Sigmoid colon (tissue), 7 donors: ENCODE data around the gene MRPL2. TPM values are rescaled to one million over a fixed set of nuclear protein-coding genes. Genes with fewer than 3 reads are reported as not detected.

Experiments
- DNase-seq: peaks from one replicate; pipeline ENCODE4 v3.0.0-alpha.2; 2019
- H3K27ac ChIP-seq, 4 donors: fragments of 200-600 bp; sonication (generic); one replicate each; pipeline ENCODE4 v1.5.1; 2016 to 2019; ENCODE audit warnings: mild to moderate bottlenecking in 1 of 4
- H3K27me3 ChIP-seq, 3 donors: fragments of 200-600 bp; sonication (generic); one replicate each; pipeline ENCODE4 v1.5.1; 2019; ENCODE audit warnings: mild to moderate bottlenecking in 1 of 3
- H3K36me3 ChIP-seq, 4 donors: fragments of 200-600 bp; sonication (generic); one replicate each; pipeline ENCODE4 v1.5.1; 2016 to 2019
- H3K4me1 ChIP-seq, 4 donors: fragments of 200-600 bp; sonication (generic); one replicate each; pipeline ENCODE4 v1.5.1; 2017 to 2019
- H3K4me3 ChIP-seq, 4 donors: fragments of 200-600 bp; sonication (generic); one replicate each; pipeline ENCODE4 v1.5.1; 2017 to 2019; ENCODE audit warnings: mild to moderate bottlenecking in 2 of 4, moderate library complexity in 1 of 4
- H3K9me3 ChIP-seq, 4 donors: fragments of 200-600 bp in 3 of 4; sonication (generic) in 3 of 4; one replicate each; pipeline versions ENCODE4 v1.5.1 to v1.6.1; 2013 to 2019
- EP300 ChIP-seq, 4 donors: sonication (generic); formaldehyde crosslinking; IDR thresholded peaks; one replicate each; pipeline ENCODE4 v1.6.1; 2017; ENCODE audit warnings: antibody characterized with exemption in 4 of 4
- POLR2A ChIP-seq, 2 donors: fragments of 450-650 bp; IDR thresholded peaks; one replicate each; pipeline ENCODE4 v1.6.1; 2016; ENCODE audit warnings: antibody characterized with exemption in 2 of 2, mild to moderate bottlenecking in 2 of 2, moderate library complexity in 2 of 2
- POLR2AphosphoS5 ChIP-seq, 4 donors: sonication (generic); formaldehyde crosslinking; IDR thresholded peaks; one replicate each; pipeline ENCODE4 v1.6.1; 2017; ENCODE audit warnings: antibody characterized with exemption in 4 of 4
- WGBS, 2 donors: extraction: QIAGEN DNeasy Blood & Tissue Kit; methylation state at CpG; one replicate each; pipeline ENCODE4 v1.1.7; 2013; 5-methylcytosine and 5-hydroxymethylcytosine counted together
- intact Hi-C: fragments of 100-400 bp; cut with DNase I; formaldehyde crosslinking; loops from one replicate; pipeline ENCODE4 v1.15.1; 2023
- polyA plus RNA-seq, 3 donors: library from polyadenylated mRNA; stranded (reverse); fragments of 200-250 nt; gene quantifications; one replicate each; pipeline ENCODE4 v1.2.3, GENCODE V29; 2013
- total RNA-seq, 4 donors: library from RNA; depleted of rRNA; stranded (reverse); fragments of >200 nt; gene quantifications; one replicate each; pipeline ENCODE4 v1.1.0, GENCODE V29; 2016
- TF ChIP-seq, protein P1 (sequence below), 4 experiments: fragments of 450-650 bp in 3 of 4; fragments of 200-600 bp in 1 of 4; IDR thresholded peaks; one replicate each; pipeline ENCODE4 v1.5.1; 2016 to 2019; ENCODE audit warnings: antibody characterized with exemption in 4 of 4, mild to moderate bottlenecking in 3 of 4, moderate library complexity in 2 of 4
- donor health status: healthy with polysubstance abuse.
- donor health status: Bipolar disorder and iron deficiency.
- donor health status: healthy.

Gene MRPL2
- total and polyA plus RNA-seq, 7 donors: 14.1 to 70.2 (median 25.7) TPM

DNA sequence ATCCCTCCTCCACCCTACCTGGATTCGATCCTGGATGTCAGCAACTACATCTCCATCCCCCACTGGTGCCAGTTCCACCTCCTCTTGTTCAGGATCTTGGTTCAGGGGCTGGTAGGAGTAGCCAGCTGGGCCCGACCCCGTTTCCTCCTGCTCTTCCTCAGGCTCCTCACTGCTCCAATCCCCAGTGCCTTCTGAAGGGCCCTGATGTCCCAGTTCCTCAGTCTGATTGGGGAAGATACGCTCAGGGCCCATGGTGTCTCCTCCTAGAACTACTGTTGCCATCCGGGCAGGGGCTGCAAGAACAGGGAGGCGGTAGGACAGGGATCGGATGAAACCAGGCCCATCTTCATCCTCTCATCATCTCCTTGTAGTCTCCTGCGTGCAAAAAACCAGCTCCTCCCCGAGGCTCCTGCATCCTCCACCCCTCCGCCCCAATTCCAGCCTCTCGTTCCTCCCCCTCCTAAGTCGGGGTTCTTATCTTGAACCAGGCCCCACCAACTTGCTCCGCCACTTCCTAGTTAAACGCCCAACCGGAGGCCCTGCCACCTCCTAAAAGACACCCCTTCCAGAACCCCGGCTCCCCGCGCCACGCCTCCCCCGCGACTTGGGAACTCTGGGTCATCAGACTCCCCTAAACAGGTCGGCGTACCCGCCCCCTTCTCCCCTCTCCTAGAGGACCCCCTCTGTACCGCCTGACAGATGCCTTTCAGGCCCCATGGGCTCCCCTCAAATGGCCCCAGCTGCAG lies 46.0 kb downstream of the MRPL2 start:
- Histone ChIP-seq H3K9me3 (no peaks in the 10 kb centered on the region), H3K4me3 (peak overlapping the region; percentile 55 to 88 (median 85)), H3K36me3 (peaks cover 27 to 55% (median 40%) of the 10 kb centered on the region in 4 donors), H3K27me3 (no peaks in the 10 kb centered on the region), H3K4me1 (peaks cover 0 to 53% (median 42%) of the 10 kb centered on the region in 4 donors), H3K27ac (peak overlapping the region; percentile 83 to 86 (median 84))
- intact Hi-C loops: loop anchor here (2.0 to 5.0 kb wide), 4 partner anchors 28 to 130 kb away; partner anchors contain the start of gene PPP2R5D
- no peak for DNase-seq
- TF ChIP-seq POLR2AphosphoS5 (IDR thresholded peaks at IDR 0.05) (no peak), POLR2A (IDR thresholded peaks at IDR 0.05) (no peak), EP300 (IDR thresholded peaks at IDR 0.05) (no peak)
- TF ChIP-seq, protein P1, sequence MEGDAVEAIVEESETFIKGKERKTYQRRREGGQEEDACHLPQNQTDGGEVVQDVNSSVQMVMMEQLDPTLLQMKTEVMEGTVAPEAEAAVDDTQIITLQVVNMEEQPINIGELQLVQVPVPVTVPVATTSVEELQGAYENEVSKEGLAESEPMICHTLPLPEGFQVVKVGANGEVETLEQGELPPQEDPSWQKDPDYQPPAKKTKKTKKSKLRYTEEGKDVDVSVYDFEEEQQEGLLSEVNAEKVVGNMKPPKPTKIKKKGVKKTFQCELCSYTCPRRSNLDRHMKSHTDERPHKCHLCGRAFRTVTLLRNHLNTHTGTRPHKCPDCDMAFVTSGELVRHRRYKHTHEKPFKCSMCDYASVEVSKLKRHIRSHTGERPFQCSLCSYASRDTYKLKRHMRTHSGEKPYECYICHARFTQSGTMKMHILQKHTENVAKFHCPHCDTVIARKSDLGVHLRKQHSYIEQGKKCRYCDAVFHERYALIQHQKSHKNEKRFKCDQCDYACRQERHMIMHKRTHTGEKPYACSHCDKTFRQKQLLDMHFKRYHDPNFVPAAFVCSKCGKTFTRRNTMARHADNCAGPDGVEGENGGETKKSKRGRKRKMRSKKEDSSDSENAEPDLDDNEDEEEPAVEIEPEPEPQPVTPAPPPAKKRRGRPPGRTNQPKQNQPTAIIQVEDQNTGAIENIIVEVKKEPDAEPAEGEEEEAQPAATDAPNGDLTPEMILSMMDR (IDR thresholded peaks at IDR 0.05): no peak
- 2 to 3% methylated on average over 25 of the region's 25 CpGs for WGBS, 2 donors

DNA sequence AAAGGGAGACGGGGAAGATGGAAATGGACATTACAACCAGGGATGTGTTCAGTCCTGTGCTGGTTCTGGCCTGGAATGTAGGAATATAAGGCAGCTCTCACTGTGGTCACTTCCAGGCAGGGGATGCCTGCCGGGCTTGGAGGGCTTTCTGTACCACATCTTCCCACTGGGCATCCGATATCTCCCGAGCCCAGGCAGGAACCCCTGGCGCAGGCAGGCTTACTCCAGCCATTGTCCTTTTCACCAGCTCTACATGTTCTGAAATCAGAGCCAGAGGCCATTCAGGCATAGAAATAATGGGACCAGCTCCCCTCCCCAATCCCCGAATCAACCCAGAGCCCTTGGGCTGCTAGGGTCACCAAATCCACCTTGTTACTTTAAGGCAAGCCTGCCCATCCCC lies 46.9 kb downstream of the MRPL2 start:
- no peak for DNase-seq
- Histone ChIP-seq H3K4me3 (no peak overlapping the region), H3K9me3 (no peaks in the 10 kb centered on the region), H3K36me3 (peaks cover 21 to 55% (median 40%) of the 10 kb centered on the region in 4 donors), H3K27me3 (no peaks in the 10 kb centered on the region), H3K4me1 (peaks cover 0 to 48% (median 42%) of the 10 kb centered on the region in 4 donors), H3K27ac (peak overlapping the region in 2 of 4 donors; percentile 84 to 86)
- 88 to 93% methylated on average over 6 of the region's 6 CpGs for WGBS, 2 donors
- intact Hi-C loops: loop anchor here (2.0 to 5.0 kb wide), 4 partner anchors 28 to 130 kb away; partner anchors contain the start of gene PPP2R5D
- TF ChIP-seq POLR2AphosphoS5 (IDR thresholded peaks at IDR 0.05): no peak
- TF ChIP-seq, protein P1 (IDR thresholded peaks at IDR 0.05): no peak
- no peak for TF ChIP-seq POLR2A (IDR thresholded peaks at IDR 0.05)
- TF ChIP-seq EP300 (IDR thresholded peaks at IDR 0.05): no peak

DNA sequence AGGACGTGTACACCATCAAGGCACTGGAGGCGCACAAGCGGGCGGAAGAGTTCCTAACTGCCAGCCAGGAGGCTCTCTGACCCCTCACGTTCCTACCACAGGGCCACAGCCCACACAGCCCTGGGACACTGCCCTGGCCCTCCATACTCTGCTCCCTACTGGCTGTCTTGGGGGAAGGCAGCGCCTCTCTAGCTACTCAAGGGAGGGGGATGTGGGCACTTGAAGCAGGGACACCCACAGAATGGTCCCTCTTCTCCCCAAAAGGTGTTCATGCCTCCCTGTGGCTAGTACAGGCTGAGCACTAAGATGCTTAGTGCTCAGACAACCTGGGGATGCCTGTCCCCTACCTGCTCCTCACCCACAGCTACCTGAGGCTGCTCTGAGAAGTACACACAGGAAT lies 48.0 kb downstream of the MRPL2 start:
- DNase-seq: no peak
- intact Hi-C loops: loop anchor here (5.0 kb wide), 2 partner anchors 79 to 109 kb away; no protein-coding TSS in a partner anchor
- 87% methylated on average over 6 of the region's 6 CpGs for WGBS, 2 donors
- Histone ChIP-seq H3K9me3 (no peaks in the 10 kb centered on the region), H3K4me3 (no peak overlapping the region), H3K27me3 (no peaks in the 10 kb centered on the region), H3K27ac (no peak overlapping the region), H3K36me3 (peaks cover 26 to 63% (median 48%) of the 10 kb centered on the region in 4 donors), H3K4me1 (peaks cover 0 to 36% (median 32%) of the 10 kb centered on the region in 4 donors)
- no peak for TF ChIP-seq POLR2AphosphoS5 (IDR thresholded peaks at IDR 0.05)
- no peak for TF ChIP-seq POLR2A (IDR thresholded peaks at IDR 0.05)
- TF ChIP-seq, protein P1 (IDR thresholded peaks at IDR 0.05): no peak
- TF ChIP-seq EP300 (IDR thresholded peaks at IDR 0.05): no peak

DNA sequence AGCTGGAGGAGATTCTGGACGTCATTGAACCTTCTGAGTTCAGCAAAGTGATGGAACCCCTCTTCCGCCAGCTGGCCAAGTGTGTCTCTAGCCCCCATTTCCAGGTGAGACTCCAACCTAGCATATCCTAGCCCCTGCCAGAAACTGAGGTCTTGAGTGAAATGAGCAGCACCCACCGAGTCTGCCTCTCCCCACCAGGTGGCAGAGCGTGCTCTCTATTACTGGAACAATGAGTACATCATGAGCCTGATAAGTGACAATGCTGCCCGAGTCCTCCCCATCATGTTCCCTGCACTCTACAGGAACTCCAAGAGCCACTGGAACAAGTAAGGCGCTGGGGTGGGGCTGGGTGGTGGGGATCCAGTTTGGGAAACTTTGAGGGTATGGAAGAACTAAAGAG lies 50.1 kb downstream of the MRPL2 start:
- Histone ChIP-seq H3K9me3 (no peaks in the 10 kb centered on the region), H3K4me1 (peaks cover 0 to 19% (median 14%) of the 10 kb centered on the region in 4 donors), H3K4me3 (no peak overlapping the region), H3K36me3 (peaks cover 26 to 69% (median 48%) of the 10 kb centered on the region in 4 donors), H3K27me3 (no peaks in the 10 kb centered on the region), H3K27ac (no peak overlapping the region)
- TF ChIP-seq, protein P1 (IDR thresholded peaks at IDR 0.05): peak in 2 of 4 experiments; percentile 10 to 19
- TF ChIP-seq EP300 (IDR thresholded peaks at IDR 0.05): no peak
- intact Hi-C loops: no loop called here
- 60 to 73% methylated on average over 6 of the region's 6 CpGs for WGBS, 2 donors
- no peak for DNase-seq
